Measurements from ENCODE around the gene GALNT2. TPM values are rescaled to one million over a fixed set of nuclear protein-coding genes. Genes with fewer than 3 reads are reported as not detected.

GALNT2 gene
- total RNA-seq, 2 donors from 2014 or later: 29.9 to 39.5 TPM

DNA sequence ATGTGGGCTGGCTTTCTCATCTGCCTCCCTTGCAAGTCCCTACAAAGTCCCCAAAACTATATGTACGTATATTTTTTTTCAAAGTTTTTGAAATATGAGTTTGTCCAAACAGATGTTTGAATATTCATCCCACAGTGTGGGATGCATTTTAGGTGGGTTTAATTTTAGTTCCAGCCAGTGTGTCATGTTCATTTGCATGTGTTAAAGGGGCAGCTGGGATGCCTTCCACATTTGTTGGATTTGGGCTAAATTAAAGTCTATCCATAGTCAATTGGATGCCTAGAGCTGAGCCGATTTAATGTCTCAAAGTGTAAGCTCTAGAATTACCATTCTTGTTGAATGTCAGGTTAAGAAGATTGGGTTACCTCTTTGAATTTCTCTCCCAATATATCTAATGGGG is 139.2 kb downstream of the GALNT2 start:
- Histone ChIP-seq H3K27ac (peak overlapping the region; percentile 57 to 63), H3K9me3 (no peaks in the 10 kb centered on the region), H3K4me3 (no peak overlapping the region), H3K4me1 (peaks cover 0 to 69% of the 10 kb centered on the region in 2 donors), H3K36me3 (no peaks in the 10 kb centered on the region), H3K27me3 (no peaks in the 10 kb centered on the region)
- DNase-seq (ENCODE audit: low spot score): no peak
- no peak for TF ChIP-seq CTCF (IDR thresholded peaks at IDR 0.05)

DNA sequence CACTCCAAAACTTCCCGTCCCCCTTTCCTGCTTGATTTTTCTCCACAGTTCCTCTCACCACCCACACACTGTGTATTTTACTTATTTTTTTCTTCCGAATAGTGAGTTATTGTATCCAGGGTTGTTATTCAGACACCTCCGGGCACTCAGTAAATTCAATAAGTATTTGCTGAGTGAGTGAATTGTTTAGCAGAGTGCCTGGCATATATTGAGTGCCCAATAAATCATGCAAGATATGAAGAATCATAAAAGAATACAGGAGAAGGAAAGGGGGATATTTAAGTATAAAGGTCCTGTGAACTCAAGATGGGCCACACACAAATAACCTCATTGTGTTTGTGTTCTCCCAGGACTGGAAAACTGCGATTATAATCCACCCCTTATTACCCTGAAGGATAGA is 139.9 kb downstream of the GALNT2 start:
- Histone ChIP-seq H3K27me3 (no peaks in the 10 kb centered on the region), H3K27ac (peak overlapping the region in 1 of 2 donors; percentile 26)

GRCh38 chr1:230207598-230207997 is 140.6 kb downstream of the GALNT2 start:
- Histone ChIP-seq H3K36me3 (no peaks in the 10 kb centered on the region), H3K27me3 (no peaks in the 10 kb centered on the region), H3K4me1 (peaks cover 0 to 83% of the 10 kb centered on the region in 2 donors), H3K4me3 (no peak overlapping the region), H3K27ac (no peak overlapping the region), H3K9me3 (no peaks in the 10 kb centered on the region)
- no peak for DNase-seq (ENCODE audit: low spot score)
- TF ChIP-seq CTCF (IDR thresholded peaks at IDR 0.05): no peak

More for the DNA sequence above, 139.9 kb downstream of the GALNT2 start:
- peaks cover 0 to 77% of the 10 kb centered on the region in 2 donors for H3K4me1 ChIP-seq
- no peak for DNase-seq (ENCODE audit: low spot score)
- no peaks in the 10 kb centered on the region for H3K9me3 ChIP-seq
- no peak overlapping the region for H3K4me3 ChIP-seq
- TF ChIP-seq CTCF (IDR thresholded peaks at IDR 0.05): no peak
- no peaks in the 10 kb centered on the region for H3K36me3 ChIP-seq

DNA sequence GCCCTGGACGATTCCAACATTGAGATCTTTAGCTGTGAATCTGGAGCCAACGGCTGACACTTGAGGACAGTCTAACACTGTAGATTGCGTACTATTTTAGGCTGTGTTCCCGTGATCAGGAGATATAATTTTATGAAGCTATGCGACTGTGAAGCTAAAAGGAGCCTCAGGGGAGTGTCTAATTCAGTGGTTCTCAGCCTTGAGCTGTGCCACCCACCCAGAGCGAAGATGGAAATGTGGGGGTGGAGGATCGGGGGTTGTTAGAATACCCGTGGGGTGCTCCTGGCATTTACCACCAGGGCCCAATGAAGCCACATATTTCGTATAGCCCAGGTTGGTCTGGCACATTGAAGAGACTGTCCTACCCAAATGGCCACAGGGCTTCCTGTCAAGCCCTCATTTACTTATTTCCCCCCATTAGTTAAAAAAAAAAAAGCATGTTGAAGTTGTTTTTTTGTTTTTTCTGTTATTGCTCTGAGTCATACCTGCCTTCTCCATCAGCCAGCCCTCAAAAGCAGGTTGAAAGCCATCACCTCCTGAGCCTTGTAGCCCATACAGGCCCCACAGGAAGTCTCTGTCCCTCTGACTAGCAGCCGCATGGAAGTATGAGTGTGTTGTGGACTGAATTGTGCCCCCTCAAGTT is 141.7 kb downstream of the GALNT2 start:
- TF ChIP-seq CTCF (IDR thresholded peaks at IDR 0.05): no peak
- Histone ChIP-seq H3K4me1 (peaks cover 0 to 86% of the 10 kb centered on the region in 2 donors), H3K9me3 (no peaks in the 10 kb centered on the region), H3K27ac (peak overlapping the region; percentile 74 to 84), H3K27me3 (no peaks in the 10 kb centered on the region), H3K36me3 (no peaks in the 10 kb centered on the region), H3K4me3 (no peak overlapping the region)
- DNase-seq (ENCODE audit: low spot score): no peak

DNA sequence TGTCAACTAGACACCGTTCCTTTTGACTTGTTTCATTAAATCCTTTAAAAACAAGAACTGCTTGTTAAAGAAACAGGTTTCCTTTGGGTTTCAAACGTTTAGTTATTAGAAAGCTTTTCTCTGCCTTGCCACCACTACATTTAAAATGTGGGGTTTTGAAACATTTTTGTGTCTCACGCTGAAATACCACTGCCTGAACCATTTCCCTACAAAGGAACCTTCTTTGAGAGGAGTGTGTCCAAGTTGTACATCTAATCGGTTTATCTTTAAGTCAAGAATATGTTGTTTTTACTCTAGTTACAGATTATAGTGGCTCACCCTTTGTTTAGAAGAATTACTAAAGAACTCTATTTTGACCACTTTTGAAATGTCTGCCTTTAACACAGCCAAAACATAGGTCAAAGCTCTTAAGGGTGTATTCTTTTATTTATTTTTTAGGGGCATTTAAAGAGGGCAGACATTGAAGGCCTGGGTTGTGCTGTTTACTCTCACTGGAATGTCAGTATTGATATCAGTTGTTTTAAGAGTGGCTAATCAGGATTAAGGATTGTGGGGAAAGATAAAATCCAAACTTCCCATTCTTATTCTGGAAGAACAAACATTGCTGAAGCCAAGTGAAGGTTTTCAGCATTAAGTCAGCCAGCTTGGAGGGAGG is 143.4 kb downstream of the GALNT2 start:
- H3K4me3 ChIP-seq: no peak overlapping the region
- H3K36me3 ChIP-seq: no peaks in the 10 kb centered on the region
- H3K27ac ChIP-seq: peak overlapping the region; percentile 74 to 84
- no peaks in the 10 kb centered on the region for H3K27me3 ChIP-seq
- peaks cover 0 to 88% of the 10 kb centered on the region in 2 donors for H3K4me1 ChIP-seq
- H3K9me3 ChIP-seq: no peaks in the 10 kb centered on the region
- no peak for DNase-seq (ENCODE audit: low spot score)
- TF ChIP-seq CTCF (IDR thresholded peaks at IDR 0.05): no peak
